ENCODE results near the gene ETV5. TPM values are rescaled to one million over a fixed set of nuclear protein-coding genes. Genes with fewer than 3 reads are reported as not detected.
A peak's percentile ranks its signal among the peaks of the same experiment; 100 is the strongest.

ETV5 gene
- total RNA-seq, 1 experiment from 2014 or later: 16.2 TPM

GRCh38 chr3:186094271-186094670, 14.6 kb downstream of the ETV5 start:
- H3K9me3 ChIP-seq: no peaks in the 10 kb centered on the region
- intact Hi-C loops (cut with micrococcal nuclease; ENCODE audit: unreplicated experiment): loop anchor here (5.0 to 10.0 kb wide), 2 partner anchors 92 to 451 kb away; partner anchors contain the start of gene CRYGS
- no peak overlapping the region for H3K4me3 ChIP-seq (ENCODE audit: low read depth, low read length)
- no peak for DNase-seq
- BruUV-seq (replicated peaks): no TSS peak
- H3K27me3 Mint-ChIP-seq (ENCODE audit: insufficient read depth, unreplicated experiment): no peaks in the 10 kb centered on the region
- peaks cover 28% of the 10 kb centered on the region for H3K4me1 Mint-ChIP-seq (ENCODE audit: low read depth, unreplicated experiment)
- H3K4me3 Mint-ChIP-seq (ENCODE audit: unreplicated experiment): no peak overlapping the region
- H3K9me3 Mint-ChIP-seq (ENCODE audit: unreplicated experiment): no peaks in the 10 kb centered on the region
- H3K27me3 ChIP-seq (replicated peaks; ENCODE audit: control insufficient read depth, insufficient read depth, low read length): no peaks in the 10 kb centered on the region
- H3K27ac Mint-ChIP-seq (ENCODE audit: unreplicated experiment): no peak overlapping the region
- H3K36me3 ChIP-seq (ENCODE audit: control insufficient read depth, insufficient read depth, low read length): no peaks in the 10 kb centered on the region
- ChIA-PET POLR2A (no interaction called here), CTCF (interaction anchor here (0.6 kb wide), 1 partner anchor 200 kb away, joined by 5 read pairs; no protein-coding TSS in a partner anchor)
- TF ChIP-seq CTCF (IDR thresholded peaks at IDR 0.05; ENCODE audit: insufficient read depth in 1 of 2, low read depth in 1 of 2, low read length in 1 of 2, severe bottlenecking in 1 of 2, unreplicated experiment in 1 of 2): no peak
- peaks cover 20% of the 10 kb centered on the region for H3K4me1 ChIP-seq
- no peaks in the 10 kb centered on the region for H3K36me3 Mint-ChIP-seq (ENCODE audit: insufficient read depth, unreplicated experiment)

GRCh38 chr3:186093271-186093900, 15.5 kb downstream of the ETV5 start:
- Histone ChIP-seq H3K4me3 (ENCODE audit: low read depth, low read length) (no peak overlapping the region), H3K9me3 (no peaks in the 10 kb centered on the region), H3K36me3 (ENCODE audit: control insufficient read depth, insufficient read depth, low read length) (no peaks in the 10 kb centered on the region), H3K4me1 (peaks cover 20% of the 10 kb centered on the region), H3K27me3 (replicated peaks; ENCODE audit: control insufficient read depth, insufficient read depth, low read length) (no peaks in the 10 kb centered on the region)
- no peak overlapping the region for H3K4me3 Mint-ChIP-seq (ENCODE audit: unreplicated experiment)
- intact Hi-C loops (cut with micrococcal nuclease; ENCODE audit: unreplicated experiment): loop anchor here (5.0 to 10.0 kb wide), 2 partner anchors 91 to 451 kb away; partner anchors contain the start of gene CRYGS
- no peaks in the 10 kb centered on the region for H3K9me3 Mint-ChIP-seq (ENCODE audit: unreplicated experiment)
- POLR2A ChIA-PET: no interaction called here
- H3K27ac Mint-ChIP-seq (ENCODE audit: unreplicated experiment): no peak overlapping the region
- CTCF ChIA-PET: interaction anchor here (0.6 to 0.8 kb wide), 4 partner anchors 14 to 352 kb away, joined by 3 to 6 read pairs (median 4); no protein-coding TSS in a partner anchor
- TF ChIP-seq CTCF (IDR thresholded peaks at IDR 0.05; ENCODE audit: insufficient read depth in 1 of 2, low read depth in 1 of 2, low read length in 1 of 2, severe bottlenecking in 1 of 2, unreplicated experiment in 1 of 2): peak in 1 of 2 experiments; percentile 50
- no peaks in the 10 kb centered on the region for H3K27me3 Mint-ChIP-seq (ENCODE audit: insufficient read depth, unreplicated experiment)
- peak in 1 of 2 experiments; percentile 45 for DNase-seq
- BruUV-seq (replicated peaks): no TSS peak
- peaks cover 22% of the 10 kb centered on the region for H3K4me1 Mint-ChIP-seq (ENCODE audit: low read depth, unreplicated experiment)
- H3K36me3 Mint-ChIP-seq (ENCODE audit: insufficient read depth, unreplicated experiment): no peaks in the 10 kb centered on the region

- H3K27ac Mint-ChIP-seq (ENCODE audit: unreplicated experiment): no peak overlapping the region
Measured at GRCh38 chr3:186092360-186093070, 16.4 kb downstream of the ETV5 start.

More at GRCh38 chr3:186092360-186093070, 16.4 kb downstream of the ETV5 start:
- no peaks in the 10 kb centered on the region for H3K9me3 Mint-ChIP-seq (ENCODE audit: unreplicated experiment)
- H3K4me1 ChIP-seq: peaks cover 20% of the 10 kb centered on the region
- TF ChIP-seq CTCF (IDR thresholded peaks at IDR 0.05; ENCODE audit: insufficient read depth in 1 of 2, low read depth in 1 of 2, low read length in 1 of 2, severe bottlenecking in 1 of 2, unreplicated experiment in 1 of 2): no peak
- H3K4me3 Mint-ChIP-seq (ENCODE audit: unreplicated experiment): no peak overlapping the region
- H3K27me3 ChIP-seq (replicated peaks; ENCODE audit: control insufficient read depth, insufficient read depth, low read length): no peaks in the 10 kb centered on the region
- H3K36me3 ChIP-seq (ENCODE audit: control insufficient read depth, insufficient read depth, low read length): no peaks in the 10 kb centered on the region
- CTCF ChIA-PET: interaction anchor here (0.8 to 1.1 kb wide), 3 partner anchors 10 to 444 kb away, joined by 3 read pairs; no protein-coding TSS in a partner anchor
- no TSS peak for BruUV-seq (replicated peaks)
- POLR2A ChIA-PET: no interaction called here
- H3K4me1 Mint-ChIP-seq (ENCODE audit: low read depth, unreplicated experiment): peaks cover 15% of the 10 kb centered on the region
- intact Hi-C loops (cut with micrococcal nuclease; ENCODE audit: unreplicated experiment): loop anchor here (5.0 to 10.0 kb wide), 2 partner anchors 90 to 452 kb away; partner anchors contain the start of gene CRYGS
- no peaks in the 10 kb centered on the region for H3K9me3 ChIP-seq
- H3K27me3 Mint-ChIP-seq (ENCODE audit: insufficient read depth, unreplicated experiment): no peaks in the 10 kb centered on the region
- DNase-seq: no peak
- no peaks in the 10 kb centered on the region for H3K36me3 Mint-ChIP-seq (ENCODE audit: insufficient read depth, unreplicated experiment)
- no peak overlapping the region for H3K4me3 ChIP-seq (ENCODE audit: low read depth, low read length)

All from Caco-2 (cell line).